ENCODE data around the gene ATP8A2.
"Not testable (repeated sequence)": the region's sequence is repeated elsewhere in the genome, so short reads cannot be mapped to it uniquely, and the experiment has no call there.

ATP8A2 gene

DNA sequence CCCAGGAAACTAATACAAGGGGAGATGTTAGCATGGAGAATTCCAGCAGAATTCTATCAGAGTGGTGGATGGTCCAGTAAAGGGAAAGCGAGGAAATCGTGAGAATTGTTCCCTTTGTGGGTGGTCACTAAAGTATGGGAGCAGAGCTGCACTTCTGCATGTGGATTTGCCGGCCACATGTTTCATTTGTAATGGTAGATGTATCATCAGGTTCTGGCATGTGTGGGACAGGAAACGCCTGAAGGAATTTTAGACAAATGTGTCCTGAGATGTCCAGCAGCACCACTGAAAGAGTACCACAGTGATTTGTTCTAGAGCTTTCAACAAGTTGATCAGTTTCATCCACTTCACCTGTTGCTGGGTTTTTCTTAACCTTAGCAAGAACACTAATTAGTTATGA is 371.6 kb downstream of the ATP8A2 start:
- H3K27ac ChIP-seq: no peak overlapping the region
- H3K4me3 ChIP-seq: no peak overlapping the region

DNA sequence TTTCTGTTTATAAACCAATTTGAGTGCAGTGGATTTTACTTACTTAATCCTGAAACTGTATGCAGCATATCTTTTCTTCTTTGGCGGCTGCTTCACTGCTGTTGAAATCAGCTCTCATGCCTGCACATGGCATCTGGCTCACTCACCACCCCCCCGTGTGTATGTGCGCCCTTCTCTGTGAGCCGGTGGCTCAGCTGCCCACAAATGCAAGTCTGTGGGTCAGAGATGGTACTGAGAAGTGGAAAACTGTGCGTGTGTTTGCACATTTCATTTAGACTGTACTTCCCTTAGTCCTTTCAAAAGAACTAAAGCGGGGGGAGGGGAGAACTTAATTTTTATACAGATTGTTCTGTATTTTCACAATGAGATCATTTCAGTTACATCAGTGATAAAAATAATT is 372.4 kb downstream of the ATP8A2 start:
- H3K4me3 ChIP-seq: no peak overlapping the region

DNA sequence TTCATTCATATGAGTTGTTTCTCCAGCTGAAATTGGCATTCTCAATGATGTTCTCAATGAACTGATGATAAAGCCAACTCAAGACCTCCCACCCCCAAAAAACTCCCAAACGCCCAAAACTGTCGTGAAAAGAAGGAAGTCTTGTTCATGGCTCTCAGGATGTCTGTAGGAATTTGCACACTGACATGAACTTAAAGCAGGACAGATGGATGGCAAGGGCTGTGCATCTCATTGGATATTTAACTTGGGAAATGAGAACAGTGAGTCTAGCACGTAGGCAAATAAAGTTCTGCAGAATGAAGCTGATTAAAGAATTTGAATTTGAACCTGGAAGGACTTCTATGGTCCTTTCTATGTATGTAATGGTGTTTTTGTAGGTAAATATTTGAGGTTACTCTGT is 374.4 kb downstream of the ATP8A2 start:
- Histone ChIP-seq H3K27ac (no peak overlapping the region), H3K4me3 (no peak overlapping the region)

More for the DNA sequence above, 372.4 kb downstream of the ATP8A2 start:
- no peak overlapping the region for H3K27ac ChIP-seq

DNA sequence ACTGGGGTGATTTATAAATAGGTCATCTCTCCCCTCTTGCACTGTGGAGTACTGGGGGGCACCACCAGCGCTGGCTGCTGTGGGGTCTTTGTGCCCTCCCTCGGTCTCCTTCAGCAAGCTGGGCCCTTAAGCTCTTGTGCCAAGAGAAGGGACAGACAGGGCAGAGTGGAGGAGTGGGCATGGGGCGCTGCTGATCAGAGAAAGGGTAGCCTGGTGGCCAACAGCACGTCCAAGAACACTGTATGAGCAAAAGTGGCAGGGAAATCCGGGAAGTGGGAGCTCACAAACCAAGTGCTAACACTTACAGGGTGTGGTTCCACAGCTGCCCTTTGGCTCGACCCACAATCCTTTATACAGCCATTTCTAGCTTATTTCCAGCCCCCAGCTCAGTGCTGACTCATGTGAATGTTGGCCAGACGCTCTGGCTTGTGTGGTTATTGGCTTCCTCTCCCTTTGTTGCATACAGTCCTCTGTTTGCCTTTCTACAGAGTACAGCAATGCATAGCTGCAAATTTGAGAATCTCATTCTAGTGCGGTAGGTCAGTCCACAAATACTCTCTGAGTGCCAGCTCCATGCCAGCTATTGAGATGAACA is 381.3 kb downstream of the ATP8A2 start:
- Histone ChIP-seq H3K27ac (peak overlapping the region in 7 of 21 experiments; percentile 10 to 76 (median 57)), H3K4me3 (no peak overlapping the region)

DNA sequence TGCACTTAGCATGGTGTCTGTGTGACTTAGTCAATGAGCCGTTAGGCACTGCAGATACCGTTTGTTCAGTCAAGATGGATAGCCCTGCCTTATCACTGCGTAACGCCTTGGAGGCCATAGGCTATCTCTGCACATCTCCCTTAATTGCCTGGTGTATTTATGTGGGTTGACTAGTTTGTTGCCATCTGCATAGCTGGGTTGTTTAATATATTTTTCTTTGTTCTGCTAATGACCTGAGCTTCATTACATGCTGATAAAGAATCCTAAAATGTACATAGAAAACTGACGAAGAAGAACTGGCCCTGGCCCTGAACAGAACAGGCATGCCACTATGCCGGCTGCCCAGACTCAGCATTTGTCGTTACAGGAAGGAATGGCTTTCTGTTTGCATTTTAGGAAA is 382.2 kb downstream of the ATP8A2 start:
- no peak overlapping the region for H3K4me3 ChIP-seq

DNA sequence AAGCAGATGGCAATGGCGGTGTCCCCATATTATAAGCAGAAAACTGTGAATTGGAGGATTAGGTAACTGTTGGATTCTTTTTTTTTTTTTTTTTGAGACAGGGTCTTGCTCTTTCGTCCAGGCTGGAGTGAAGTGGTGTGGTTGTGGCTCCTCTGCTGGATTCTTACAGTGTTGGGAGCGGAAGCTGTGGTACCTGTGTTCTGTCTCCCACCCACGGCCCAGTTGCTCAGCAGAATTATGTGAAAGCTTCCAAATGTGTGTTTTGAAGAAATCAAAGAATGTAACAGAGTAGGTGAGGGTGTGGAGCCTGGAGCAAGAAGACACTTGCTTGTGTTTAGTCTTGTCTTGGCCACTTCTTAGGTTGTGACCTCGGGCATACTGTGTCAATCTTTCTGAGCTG is 384.5 kb downstream of the ATP8A2 start:
- Histone ChIP-seq H3K27ac (no peak overlapping the region), H3K4me3 (no peak overlapping the region)

More for the DNA sequence above, 382.2 kb downstream of the ATP8A2 start:
- H3K27ac ChIP-seq: peak overlapping the region in 1 of 21 experiments; percentile 15

DNA sequence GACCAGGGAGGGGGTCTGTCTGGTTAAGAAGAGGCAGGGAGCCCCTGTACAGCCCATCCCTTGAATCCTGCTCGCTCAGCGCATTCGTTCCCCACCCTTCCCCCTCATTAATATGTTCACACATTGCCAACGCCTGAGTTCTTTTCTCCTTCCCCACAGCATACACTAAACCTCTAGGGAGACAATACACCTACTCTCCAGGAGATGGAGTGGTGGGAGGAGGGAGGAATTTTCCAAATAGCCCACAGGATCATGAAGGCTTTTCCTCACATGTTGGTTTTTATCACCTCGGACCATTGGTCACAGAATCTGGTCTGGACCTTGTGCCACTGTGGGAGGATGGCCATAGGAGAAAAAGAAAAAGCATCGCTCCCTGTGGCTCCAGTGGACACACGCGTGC is 385.1 kb downstream of the ATP8A2 start:
- H3K27ac ChIP-seq: no peak overlapping the region
- no peak overlapping the region for H3K4me3 ChIP-seq

DNA sequence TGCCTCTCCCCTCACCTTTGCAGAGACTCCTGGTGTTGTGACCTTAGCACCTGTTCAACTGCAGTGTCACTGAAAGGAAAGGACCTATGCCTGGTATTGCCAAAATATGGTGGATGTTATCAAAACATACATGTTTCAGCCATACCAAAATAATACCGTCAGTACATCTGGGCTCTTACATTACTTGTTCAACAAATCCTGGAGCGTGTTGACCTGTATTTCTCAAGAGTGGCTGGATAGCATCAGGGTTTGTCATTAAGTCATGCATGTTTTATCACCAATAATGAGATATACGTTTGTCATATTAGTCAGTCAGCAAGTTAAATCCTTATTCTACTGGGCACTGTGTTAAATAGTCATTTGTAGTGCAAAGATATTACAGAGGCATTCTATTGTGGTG is 389.3 kb downstream of the ATP8A2 start:
- Histone ChIP-seq H3K27ac (no peak overlapping the region), H3K4me3 (no peak overlapping the region)

DNA sequence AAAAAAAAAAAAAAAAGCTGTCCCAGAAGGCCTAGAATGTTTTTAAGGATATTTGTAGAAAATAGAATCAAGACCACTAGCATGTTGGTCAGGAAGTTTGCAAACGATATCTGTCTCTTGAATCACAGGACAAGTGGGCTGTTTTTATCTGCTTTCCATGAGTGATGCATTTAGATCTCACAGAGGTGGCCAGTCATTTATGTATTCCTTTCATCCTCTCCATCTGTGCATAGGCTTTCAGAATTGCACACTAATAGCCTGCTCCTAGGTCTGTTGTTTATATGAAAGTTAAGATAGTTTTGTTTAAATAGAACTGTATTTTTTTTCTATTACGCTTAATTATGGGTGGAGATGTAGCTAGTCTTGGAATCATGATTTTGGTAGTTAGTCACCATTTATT is 390.5 kb downstream of the ATP8A2 start:
- no peak overlapping the region for H3K27ac ChIP-seq

DNA sequence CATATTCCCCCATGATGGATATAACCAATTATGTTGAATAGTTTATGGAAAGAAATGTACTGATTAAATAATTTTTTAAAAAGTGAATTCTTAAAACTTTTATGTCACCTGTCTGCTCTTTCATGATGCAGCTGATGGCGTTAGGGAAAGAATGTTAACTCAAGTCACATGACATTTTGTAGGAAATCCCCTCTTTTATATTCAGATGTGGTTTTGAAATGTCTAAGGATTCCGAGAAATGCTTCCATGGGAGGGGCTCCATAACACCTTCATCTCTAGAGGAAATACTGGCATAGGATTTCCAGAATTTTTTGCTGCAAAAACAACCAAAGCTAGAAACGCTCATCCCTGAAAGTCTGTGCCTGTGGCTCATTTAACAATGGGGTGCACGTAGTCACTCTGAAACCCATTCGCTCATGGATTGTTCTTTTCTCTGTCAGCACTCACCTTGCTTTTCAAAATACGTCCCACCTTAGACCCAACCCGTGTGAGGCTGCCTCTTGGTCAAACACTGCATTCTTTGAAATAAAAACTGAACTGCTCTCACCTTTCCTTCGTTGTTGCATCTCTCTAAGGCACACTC is 391.1 kb downstream of the ATP8A2 start:
- H3K4me3 ChIP-seq: no peak overlapping the region
- no peak overlapping the region for H3K27ac ChIP-seq

More for the DNA sequence above, 390.5 kb downstream of the ATP8A2 start:
- H3K4me3 ChIP-seq: no peak overlapping the region

DNA sequence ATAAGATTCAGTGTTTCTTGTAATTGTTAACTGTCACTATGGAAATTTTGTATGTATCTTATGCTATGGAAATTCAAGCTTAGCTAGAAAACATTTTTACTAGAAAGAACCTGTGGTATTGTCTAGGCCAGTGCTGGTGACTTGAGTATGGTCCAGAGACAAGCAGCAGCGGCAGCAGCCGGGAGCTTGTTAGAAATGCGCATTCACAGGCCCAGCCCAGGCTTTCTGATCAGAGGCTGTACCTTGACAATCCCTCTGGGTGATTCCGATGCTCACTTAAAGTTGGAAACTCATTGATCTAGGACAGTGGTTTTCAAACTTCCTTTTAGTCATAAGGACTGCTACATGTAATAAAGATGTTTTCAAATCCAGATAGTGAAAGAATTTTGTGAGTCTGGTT is 392.6 kb downstream of the ATP8A2 start:
- Histone ChIP-seq H3K4me3 (no peak overlapping the region), H3K27ac (no peak overlapping the region)

DNA sequence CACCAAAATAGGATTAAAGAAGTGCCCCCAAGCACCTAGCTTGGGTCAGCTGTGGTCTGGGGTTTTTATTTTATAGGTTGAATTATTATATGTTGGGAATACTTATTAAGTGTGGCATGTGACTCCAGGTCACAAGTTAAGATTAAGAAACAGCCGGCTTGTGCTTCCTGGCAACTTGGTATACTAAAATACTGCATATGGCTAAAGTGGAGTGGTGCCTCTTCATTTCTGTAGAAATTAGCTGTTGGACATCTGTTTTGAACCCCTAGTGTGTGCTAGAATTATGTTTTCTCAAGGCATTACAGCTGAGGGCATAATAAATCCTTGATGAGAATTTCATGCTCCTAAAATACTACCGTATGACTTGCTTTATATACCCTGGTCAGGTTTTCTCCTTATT is 393.5 kb downstream of the ATP8A2 start:
- no peak overlapping the region for H3K4me3 ChIP-seq
- no peak overlapping the region for H3K27ac ChIP-seq

DNA sequence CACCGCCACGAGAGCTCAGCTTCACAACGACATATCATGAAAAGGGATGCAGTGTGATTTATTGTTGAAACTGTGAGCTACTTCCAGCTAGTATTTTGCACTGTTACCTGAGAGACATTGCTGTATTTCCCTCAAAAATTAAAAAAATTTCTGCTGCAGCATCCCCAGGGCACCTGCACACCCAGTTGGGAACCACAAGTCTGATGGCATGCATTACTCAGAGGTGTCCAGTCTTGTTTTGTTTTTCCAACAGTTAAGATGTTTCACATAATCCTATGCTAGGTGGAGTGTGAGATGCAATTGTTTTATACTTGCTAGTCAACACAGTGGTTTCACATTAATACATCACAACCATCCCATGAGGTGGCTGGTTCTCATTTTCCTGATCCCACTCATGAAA is 394.8 kb downstream of the ATP8A2 start:
- no peak overlapping the region for H3K4me3 ChIP-seq
- no peak overlapping the region for H3K27ac ChIP-seq

DNA sequence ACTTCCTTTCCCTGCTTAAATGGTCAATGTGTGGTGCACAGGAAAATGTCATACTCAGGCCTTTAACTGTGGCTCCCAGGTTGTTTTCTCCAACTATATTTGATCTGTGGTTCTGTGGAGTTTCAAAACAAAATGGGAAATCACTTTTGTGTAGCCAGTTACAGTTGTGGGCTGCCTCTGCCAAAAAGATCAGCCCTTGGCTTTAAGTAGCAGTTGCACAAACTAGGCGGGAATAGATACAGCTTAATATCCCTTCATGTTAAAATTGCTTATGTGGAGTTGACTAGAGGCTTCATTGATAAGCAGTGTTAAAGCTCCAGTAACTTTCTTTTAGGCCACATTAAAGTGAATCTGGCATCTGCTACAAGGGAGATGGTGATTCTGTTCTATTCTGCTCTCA is 395.2 kb downstream of the ATP8A2 start:
- Histone ChIP-seq H3K4me3 (no peak overlapping the region), H3K27ac (no peak overlapping the region)

DNA sequence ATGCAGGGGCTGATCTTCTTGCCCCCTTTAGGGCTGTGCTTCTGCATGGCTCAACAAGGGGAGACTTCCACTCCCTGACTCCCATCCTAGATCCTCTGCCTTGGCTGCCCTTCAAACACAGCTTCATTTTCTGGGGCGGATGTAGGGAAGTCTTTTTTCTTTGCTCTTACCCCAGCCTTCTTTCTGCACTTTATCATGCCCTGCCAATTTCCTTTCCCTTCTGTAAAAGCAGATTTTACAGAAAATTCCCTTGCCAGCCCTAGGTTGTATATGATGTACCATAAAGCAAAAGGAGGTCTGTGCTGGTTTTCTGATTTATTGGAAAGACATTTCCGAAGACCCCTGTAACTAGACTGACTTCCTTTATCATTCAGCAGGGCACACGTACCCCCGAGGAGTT is 396.6 kb downstream of the ATP8A2 start:
- no peak overlapping the region for H3K4me3 ChIP-seq
- no peak overlapping the region for H3K27ac ChIP-seq

DNA sequence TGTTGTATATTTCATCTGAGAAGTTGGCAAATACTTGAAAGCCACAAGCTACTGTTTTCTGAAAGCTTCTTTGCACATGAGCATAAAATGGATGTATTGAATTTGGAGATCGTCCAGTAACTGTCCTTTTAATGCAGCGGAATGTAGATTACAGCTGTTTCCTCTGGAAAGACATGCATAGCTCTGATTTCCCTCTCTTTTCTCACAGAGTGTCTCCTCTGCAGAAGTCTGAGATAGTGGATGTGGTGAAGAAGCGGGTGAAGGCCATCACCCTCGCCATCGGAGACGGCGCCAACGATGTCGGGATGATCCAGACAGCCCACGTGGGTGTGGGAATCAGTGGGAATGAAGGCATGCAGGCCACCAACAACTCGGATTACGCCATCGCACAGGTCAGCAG is 397.1 kb downstream of the ATP8A2 start:
- Histone ChIP-seq H3K4me3 (no peak overlapping the region), H3K27ac (no peak overlapping the region)

DNA sequence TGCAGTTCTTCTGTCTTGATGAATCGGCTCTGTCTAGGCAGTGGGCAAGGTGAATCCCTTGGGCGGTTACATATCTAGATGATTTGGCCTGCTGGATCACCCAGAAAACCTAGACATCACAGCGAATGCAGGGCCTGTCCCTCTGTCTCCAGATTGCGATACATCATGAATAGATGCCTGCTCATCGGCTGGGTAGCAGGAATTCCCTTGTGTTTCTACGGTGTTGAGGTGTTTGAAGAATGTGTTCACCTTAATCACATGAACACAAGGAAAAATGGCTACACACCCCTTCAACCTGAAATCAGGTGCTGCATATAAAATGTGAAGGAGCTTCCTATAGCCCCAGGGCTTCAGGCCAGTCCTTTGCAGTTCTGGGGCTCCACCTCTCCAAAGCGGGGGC is 398.8 kb downstream of the ATP8A2 start:
- Histone ChIP-seq H3K27ac (no peak overlapping the region), H3K4me3 (no peak overlapping the region)

DNA sequence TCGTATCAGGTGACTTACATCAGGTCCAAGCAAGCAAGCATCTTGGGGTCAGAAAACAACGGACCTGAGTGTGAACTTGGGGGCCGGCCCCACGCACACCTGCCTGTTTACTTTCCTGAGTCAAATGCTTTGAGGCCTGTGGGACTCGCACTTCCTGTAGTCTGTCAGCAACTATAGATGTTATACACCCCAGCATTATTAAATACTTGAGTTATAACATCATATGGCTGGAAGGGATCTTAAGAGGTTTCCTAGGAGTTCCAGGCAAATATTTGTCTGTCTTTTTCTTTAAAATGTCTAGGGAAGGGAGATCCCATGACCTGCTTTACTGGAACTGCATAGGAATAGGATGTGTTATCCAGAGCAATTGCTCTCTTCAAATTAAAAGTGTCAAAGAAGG is 399.4 kb downstream of the ATP8A2 start:
- Histone ChIP-seq H3K4me3 (no peak overlapping the region), H3K27ac (no peak overlapping the region)

DNA sequence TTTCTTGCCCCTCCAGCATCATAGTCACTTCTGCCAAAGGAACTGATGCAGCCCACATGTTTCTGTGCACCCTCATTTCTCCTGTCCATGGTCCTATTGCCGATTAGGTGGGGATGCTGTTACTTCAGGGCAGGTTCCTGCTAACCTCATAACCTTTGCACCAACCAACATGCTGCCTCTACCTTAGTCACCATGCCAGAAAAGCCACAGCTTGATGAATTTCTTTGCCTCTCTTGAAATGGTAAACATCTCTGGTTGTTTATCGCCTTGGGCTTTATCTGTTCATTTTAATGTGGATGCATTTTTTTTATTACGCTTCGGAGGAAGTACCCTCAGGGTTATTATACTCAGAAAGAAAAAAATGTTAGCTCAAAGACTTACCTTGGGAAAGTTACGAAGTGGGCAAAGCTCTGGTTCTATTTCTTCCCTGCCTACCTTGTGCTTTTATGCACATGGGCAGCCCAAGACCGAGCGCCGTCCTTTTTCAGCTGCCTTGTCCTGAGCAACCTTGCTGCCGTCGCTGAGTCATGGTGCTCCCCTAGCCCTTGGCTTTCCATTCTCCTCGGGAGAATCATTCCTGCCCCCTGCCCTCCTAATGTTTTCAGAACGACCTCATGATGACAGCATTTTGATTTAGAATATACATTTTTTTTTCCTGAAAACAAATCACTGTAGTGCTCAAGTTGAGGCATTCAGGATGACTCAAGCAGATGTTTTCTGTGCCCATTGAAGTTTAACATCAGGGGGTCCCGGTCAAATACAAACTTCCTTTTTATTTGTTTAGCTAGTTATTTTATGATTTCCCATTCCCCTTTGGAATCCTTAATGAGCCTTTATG is 400.1 kb downstream of the ATP8A2 start:
- no peak overlapping the region for H3K4me3 ChIP-seq
- H3K27ac ChIP-seq: no peak overlapping the region

DNA sequence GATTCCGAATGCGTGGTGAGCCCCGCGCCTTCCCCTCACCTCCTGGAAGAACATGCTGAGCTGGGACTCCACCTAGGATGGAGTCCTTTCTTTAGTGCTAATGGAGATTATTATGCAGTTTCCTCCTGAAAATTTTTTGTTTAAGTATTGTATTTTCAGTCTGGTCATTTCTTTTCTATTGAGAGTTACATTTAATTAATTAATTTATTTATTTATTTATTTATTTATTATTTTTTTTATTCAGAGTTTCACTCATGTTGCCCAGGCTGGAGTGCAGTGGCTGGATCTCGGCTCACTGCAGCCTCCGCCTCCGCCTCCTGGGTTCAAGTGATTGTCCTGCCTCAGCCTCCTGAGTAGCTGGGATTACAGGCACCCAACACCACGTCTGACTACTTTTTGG is 400.8 kb downstream of the ATP8A2 start:
- H3K4me3 ChIP-seq, H3K27ac ChIP-seq: not testable (repeated sequence)

DNA sequence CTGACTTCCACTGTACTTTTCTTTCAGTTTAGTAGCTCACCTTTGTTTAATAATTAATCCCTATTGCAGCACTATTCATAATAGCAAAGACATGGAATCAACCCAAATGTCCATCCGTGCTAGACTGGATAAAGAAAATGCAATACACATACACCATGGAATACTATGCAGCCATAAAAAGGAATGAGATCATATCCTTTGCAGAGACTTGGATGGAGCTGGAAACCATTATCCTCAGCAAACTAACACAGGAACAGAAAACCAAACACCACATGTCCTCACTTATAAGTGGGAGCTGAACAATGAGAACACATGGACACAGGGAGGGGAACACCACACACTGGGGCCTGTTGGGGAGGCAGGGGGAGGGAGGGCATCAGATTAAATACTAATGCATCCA is 402.3 kb downstream of the ATP8A2 start:
- not testable (repeated sequence) for H3K4me3 ChIP-seq, H3K27ac ChIP-seq
